Spleen (tissue), 7 donors: ENCODE data around the gene FAF1.

Source experiments
- POLR2A ChIP-seq, 3 donors: fragments of 450-650 bp; IDR thresholded peaks; one replicate each; pipeline ENCODE4 v1.5.1; 2017; ENCODE audit warnings: antibody characterized with exemption in 3 of 3, mild to moderate bottlenecking in 1 of 3
- TF ChIP-seq, protein P1 (sequence below), 11 experiments: fragments of 200-600 bp in 7 of 11; fragments of 450-650 bp in 4 of 11; sonication (generic) in 4 of 11; IDR thresholded peaks in 8 of 11; conservative IDR thresholded peaks in 3 of 11; 1 replicate in 7 of 11; 2 replicates in 4 of 11; pipeline versions ENCODE4 v1.4.0 to v1.8.0; 2016 to 2021; ENCODE audit warnings: antibody characterized with exemption in 11 of 11, inconsistent platforms in 4 of 11, mild to moderate bottlenecking in 1 of 11
- donor health status: DM: no; HTN: no; CAD: no; lungs with moderate emphysema.
- donor health status: DM: no; HTN: no; CAD: no.
- donor health status: DM: no; HTN: no; CAD: no.

DNA sequence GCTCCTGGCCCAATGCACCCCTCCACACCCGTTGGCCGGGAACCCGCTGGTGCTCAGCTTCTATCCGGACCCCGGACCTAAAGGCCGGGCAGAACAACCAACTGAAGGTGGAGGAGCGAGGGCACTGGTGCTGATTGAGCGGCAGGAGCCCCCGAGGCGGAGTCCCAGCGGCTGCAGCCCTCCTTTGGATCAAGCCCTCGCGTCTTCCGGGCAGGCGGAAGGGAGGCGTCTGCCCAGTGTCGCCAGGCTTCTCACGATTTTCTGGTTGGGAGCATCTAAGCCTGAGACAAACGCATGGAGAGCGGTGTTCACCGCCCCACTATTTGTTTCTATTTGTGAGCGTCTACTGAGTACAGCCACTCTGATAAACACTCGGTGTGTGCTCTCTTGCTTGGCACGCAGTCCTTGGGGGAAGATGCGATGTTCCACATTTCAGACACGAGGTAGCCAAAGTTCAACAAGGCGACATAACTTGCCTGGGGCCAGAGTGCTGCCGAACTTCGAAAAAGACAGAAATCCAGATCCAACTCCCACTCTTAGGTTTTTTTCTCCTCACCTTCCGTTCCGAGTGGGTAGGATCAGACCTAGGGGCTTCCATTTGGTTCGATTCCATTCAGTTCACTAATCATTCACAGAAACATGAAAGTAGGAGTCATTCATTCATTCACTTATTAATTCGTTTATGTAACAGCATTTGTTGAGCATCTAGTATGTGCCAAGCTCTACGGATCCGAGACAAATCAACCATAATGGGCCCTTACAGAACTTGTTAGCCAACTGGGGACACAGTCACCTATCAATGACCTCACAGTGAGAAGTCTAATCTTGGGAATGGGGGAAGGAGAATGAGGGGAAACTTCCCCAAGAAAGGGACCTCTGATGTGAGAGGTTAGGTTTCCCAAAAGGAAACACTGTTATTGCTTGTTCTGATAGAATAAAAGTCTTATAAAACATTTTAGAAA lies 532.0 kb downstream of the FAF1 start:
- no peak for TF ChIP-seq POLR2A (IDR thresholded peaks at IDR 0.05)
- TF ChIP-seq, protein P1, sequence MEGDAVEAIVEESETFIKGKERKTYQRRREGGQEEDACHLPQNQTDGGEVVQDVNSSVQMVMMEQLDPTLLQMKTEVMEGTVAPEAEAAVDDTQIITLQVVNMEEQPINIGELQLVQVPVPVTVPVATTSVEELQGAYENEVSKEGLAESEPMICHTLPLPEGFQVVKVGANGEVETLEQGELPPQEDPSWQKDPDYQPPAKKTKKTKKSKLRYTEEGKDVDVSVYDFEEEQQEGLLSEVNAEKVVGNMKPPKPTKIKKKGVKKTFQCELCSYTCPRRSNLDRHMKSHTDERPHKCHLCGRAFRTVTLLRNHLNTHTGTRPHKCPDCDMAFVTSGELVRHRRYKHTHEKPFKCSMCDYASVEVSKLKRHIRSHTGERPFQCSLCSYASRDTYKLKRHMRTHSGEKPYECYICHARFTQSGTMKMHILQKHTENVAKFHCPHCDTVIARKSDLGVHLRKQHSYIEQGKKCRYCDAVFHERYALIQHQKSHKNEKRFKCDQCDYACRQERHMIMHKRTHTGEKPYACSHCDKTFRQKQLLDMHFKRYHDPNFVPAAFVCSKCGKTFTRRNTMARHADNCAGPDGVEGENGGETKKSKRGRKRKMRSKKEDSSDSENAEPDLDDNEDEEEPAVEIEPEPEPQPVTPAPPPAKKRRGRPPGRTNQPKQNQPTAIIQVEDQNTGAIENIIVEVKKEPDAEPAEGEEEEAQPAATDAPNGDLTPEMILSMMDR (IDR thresholded peaks at IDR 0.05 in 8 of 11, conservative IDR thresholded peaks at IDR 0.05 in 3 of 11), result no peak
